Activated CD4-positive, alpha-beta T cell treated with anti-CD3 and anti-CD28 coated beads, Interleukin-2, Interleukin-6, amounts not matched to agents 100 ng/mL and 50 ng/mL, durations not matched to agents 16 hours and 8 hours (primary cell): ENCODE results near the gene GLB1L2.
"Not testable (repeated sequence)": the region's sequence is repeated elsewhere in the genome, so short reads cannot be mapped to it uniquely, and the experiment has no call there.

ENCODE experiments used
- DNase-seq: peaks from one replicate; pipeline ENCODE4 v3.0.0-alpha.2; 2020

The GLB1L2 gene, protein sequence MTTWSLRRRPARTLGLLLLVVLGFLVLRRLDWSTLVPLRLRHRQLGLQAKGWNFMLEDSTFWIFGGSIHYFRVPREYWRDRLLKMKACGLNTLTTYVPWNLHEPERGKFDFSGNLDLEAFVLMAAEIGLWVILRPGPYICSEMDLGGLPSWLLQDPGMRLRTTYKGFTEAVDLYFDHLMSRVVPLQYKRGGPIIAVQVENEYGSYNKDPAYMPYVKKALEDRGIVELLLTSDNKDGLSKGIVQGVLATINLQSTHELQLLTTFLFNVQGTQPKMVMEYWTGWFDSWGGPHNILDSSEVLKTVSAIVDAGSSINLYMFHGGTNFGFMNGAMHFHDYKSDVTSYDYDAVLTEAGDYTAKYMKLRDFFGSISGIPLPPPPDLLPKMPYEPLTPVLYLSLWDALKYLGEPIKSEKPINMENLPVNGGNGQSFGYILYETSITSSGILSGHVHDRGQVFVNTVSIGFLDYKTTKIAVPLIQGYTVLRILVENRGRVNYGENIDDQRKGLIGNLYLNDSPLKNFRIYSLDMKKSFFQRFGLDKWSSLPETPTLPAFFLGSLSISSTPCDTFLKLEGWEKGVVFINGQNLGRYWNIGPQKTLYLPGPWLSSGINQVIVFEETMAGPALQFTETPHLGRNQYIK

DNA sequence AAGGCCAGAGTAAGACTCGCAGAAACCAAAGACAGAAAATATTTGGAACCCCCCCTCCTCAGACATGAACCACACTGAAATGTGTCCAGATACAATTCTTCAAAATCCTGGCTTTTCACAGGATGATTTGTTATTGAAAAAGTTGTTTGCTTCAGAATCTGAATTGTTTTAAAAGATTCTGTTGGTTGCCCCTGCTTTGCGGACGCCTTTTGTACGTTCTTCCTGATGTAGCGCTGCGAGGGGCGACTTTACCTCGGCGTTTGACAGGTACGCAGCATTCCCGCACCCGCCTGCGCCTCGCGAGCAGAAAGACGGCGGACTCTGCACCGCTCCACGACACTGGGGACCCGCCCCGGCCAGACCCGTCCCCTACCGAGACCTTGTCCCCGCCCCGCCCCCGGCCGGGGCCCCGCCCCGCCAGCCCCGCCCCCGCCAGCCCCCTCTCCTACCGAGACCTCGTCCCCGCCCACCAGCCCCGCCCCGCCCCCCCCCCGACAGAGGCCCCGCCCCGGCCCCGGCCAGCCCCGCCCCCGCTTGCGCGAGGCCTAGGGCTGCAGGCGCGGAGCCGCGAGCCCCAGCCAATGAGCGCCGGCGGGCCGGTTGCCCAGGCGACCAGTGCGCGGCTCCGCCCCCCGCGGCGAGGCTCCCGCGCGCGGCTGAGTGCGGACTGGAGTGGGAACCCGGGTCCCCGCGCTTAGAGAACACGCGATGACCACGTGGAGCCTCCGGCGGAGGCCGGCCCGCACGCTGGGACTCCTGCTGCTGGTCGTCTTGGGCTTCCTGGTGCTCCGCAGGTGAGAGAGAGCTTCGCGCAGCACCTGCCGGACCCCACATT lies at the start of gene GLB1L2:
GLB1L2 (plus strand) TSS at position 635 of the 835 bp plus-strand sequence; CDS start at position 709, 74 bp downstream.
- peak; percentile 84 for DNase-seq

DNA sequence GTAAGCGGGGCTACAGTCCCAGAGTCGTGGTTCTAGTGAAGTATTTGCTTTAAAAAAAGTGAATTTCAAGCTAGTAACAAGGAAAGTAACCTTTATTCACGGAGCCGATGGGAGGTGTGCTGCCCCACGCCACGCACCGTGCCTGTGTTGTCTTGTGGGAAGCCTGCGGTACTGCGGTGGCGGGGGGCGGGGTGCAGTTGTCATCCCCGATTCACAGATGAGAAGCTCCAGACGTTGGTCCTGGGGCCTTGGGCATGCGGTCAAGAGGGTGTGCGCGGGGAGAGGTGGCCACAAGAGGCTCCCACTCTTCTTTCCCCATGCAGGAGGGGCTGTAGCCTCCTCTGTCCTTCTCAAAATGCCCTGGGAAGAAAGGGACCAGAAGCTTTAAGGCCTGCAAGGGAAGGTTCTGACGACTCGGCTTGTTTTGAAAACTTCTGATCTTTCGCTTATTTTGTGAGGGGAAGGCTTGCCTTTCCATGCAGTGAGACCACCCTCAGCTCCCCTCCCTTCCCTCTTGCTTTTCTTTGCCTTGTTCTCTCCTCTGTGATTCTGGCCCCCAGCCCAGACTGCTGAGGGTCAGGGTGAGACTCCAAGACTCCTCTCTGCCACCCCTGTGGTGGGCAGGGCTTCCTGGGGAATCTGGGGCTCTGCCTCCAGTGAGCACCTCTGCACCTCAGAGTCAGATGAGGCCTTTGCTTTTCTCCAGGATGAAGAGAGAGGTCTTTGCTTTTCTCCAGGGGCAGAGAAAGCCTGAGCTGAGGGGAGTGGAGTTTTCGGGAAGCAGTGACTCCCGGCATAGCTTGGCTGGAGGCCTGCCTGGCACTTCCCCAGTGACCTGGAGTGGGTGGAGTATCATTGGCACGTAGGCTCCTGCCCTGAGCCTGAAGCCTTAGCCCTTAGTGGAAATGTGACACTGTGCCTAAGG lies 49.4 kb upstream of the GLB1L2 start:
- DNase-seq: no peak

DNA sequence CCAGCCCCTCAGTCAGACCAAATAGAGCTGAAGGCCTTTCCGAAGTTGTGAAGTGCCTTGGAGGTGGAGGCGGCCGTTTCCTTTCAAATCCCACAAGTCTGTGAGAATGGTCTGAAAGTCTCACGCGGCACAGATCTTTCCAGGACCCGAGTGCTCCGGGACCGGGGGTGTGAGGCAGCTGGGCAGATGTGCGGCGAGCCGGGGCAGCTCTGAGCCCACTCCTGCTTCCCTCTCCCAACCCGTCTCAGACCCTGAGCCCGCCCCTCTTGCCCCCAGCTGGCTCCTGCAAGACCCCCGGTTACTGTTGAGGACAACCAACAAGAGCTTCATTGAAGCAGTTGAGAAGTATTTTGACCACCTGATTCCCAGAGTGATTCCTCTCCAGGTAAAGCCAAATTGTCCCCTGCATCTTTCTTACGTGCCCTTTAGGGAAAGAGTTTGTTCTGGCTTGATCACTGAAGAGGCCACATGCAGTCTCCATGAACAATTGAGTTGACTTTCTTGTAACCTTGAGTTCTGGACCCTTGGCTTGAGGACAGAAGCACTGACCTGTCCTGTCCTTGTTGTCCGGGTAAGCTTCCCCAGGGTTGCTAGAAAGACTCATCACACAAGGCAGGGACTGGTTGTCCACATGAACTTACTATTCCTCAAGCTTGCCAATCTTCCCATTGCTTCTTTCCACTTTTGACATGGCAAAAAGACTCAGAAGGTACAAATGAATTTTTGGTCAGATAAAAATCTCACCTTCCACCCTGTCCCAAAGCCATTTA lies 48.1 kb upstream of the GLB1L2 start:
- no peak for DNase-seq

DNA sequence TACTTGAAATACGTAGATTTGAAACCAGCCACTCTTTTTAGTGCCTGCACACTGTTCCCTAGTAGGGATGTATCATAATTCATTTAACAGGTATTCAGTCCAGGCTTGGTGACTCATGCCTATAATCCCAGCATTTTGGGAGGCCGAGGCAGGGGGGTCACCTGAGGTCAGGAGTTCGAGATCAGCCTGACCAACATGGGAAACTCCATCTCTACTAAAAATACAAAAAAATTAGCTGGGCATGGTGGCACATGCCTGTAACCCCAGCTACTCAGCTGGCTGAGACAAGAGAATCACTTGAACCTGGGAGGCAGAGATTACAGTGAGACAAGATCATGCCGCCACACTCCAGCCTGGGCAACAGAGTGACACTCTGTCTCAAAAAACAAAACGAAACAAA lies 47.4 kb upstream of the GLB1L2 start:
- not testable (repeated sequence) for DNase-seq

DNA sequence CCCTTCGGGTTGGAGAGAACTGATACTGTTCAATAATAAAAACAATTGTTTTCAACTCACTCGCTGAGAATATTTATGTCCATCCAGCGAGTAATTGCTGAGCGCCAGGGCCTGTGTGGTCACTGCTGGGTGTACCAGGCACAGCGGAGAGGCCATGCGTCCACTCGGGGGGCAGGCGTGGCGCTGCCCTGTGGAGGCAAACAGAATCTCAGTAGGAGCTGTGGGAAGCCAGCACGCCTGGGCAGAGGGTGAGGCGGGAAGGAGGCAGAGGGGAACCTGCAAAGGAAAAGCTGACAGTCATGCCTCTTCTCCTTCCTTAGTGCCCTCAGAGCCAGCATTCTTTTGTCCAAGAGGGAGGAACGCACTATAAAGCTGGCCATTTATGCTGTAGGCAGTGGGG lies 44.2 kb upstream of the GLB1L2 start:
- no peak for DNase-seq

DNA sequence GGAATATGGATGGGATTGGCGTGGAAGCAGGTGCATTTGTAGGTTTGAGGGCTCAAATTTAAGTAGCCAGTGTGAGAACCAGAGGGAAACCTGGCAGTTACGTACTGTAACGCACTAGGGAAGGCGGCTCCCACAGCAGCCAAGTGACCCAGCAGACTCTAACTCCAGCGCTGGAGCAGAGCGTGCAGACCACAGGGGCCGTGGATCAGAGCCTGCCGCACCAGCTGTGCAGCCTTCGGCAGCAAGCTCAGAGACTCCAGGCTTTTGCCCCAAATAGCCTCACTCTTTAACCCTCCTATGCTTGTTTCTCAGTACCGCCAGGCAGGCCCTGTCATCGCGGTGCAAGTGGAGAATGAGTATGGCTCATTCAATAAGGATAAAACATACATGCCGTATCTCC lies 43.3 kb upstream of the GLB1L2 start:
- DNase-seq: no peak

DNA sequence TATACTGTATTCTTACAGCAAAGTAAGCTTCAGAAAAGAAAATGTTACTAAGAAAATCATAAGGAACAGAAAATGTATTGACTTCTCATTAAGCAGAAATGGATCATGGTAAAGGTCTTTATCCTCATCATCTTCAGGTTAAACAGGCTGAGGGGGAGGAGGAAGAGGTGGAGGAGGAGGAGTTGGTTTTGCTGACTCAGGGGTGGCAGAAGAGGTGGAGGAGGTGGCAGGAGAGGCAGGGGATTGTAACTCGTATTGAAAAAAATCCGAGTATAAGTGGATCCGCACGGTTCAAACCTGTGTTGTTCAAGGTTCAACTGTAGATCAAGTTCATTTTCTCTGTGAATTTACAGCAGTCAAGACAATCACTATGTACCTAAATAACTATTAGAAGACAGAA lies 42.6 kb upstream of the GLB1L2 start:
- no peak for DNase-seq

DNA sequence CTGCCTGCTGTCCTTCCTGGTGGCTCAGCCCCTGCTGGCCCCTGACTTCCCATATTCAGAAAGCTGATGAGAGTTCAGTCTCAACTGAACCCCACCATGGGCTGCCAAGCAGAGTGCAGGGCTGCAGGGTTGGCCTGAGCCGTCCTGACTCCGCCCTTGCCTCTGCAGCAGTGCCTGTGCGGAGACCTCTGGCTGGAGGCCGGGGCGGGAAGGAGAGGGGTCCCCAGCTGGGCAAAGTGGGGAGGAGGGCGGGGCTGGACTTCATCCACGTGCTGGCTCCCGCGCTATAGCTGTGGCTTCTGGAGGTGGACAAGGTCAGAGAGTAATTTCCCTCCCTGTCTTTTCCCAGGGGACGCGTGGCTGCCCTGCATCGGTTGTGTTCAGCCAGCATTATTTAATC lies 42.0 kb upstream of the GLB1L2 start:
- DNase-seq: no peak

DNA sequence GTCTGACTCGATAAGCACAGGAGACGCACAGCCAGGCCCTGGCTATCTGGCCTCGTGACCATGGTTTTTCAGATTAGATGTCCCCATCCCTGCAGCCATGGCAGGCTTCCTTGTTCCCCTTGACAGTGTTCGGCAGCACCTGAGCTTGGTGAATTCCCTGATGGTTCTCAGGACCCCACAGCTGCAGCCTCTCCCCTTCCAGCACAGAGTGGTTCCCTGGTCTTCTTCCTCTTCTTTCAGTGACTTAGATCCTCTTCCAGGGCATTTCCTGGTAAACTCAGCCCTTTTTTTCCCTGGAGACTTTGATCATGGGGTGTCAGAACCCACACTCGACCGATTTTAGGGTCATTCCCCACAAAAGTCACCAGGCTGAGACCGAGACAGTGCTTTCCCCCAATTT lies 41.1 kb upstream of the GLB1L2 start:
- no peak for DNase-seq

DNA sequence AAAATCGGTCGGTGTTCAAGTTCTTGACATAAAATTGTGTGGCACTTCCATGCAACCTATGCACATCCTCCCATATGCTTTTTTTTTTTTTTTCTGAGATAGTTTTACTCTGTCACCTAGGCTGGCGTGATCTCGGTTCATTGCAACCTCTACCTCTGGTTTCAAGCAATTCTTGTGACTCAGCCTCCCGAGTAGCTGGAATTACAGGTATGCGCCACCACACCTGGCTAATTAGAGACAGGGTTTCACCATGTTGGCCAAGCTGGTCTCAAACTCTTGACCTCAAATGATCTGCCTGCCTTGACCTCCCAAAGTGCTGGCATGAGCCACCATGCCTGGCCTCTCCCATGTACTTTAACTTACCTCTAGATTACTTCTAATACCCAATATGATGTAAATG lies 40.6 kb upstream of the GLB1L2 start:
- no peak for DNase-seq

DNA sequence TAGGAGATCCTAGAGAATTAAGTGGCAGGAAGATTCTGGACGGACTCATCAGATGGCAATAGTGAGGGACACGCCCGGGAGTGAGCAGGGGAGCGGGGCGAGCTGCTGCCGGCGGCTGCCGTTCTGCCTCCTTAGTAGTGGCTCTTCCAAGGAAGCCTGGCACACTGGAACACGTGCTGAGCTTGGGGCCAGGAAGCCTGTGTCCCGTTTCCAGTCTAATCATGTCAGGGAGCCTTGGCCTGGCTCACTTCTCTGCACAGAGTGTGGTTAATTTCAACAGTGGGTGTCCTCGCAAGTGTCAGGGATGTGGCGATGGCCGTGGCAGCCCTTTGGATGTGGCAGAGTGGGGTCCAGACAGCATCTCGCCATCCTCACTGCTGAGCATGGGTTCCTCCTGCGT lies 39.1 kb upstream of the GLB1L2 start:
- DNase-seq: no peak

DNA sequence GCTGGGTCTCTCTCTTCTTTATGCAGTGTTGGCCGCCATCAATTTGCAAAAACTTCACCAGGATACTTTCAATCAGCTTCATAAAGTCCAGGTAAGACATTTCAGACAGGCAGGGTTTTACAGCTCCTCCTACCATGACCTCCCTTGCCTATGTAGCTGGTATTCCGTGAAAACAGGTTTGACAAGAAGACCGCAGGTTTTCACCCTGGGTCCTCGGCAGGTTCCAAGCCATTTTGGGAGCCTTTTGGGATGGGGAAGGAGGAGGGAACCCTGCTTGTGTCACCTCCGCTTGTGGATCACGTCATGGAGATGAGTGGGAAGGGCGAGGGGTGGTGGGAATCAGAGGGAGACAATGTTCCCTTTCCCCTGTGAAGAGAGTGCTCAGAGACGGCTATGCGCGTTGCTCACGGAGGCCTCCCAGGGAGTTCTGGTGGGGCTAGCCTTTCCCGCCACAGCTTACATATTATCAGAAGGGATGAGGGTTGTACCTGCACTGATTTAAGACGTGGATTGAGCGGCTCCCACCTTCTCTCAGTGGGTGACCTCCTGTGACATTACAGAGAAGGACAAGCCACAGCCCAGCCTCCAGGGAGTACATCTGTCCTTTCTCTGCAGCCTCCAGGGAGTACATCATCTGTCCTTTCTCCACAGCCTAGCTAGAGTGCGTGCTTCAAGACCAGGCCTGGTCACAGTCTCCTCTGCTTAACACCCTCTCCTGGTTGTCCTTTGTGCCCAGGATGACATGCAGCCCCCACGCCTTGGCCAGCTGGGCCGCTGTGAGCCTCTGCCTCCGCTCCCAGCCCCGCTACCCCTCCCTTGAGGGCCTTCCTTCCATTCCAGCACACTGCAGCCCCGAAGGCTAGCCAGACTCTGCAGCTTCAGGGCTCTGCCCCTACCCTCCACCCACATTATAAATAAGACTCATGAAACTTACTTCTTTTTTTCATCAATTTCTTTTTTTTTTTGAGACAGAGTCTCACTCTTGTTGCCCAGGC lies 38.4 kb upstream of the GLB1L2 start:
- no peak for DNase-seq

DNA sequence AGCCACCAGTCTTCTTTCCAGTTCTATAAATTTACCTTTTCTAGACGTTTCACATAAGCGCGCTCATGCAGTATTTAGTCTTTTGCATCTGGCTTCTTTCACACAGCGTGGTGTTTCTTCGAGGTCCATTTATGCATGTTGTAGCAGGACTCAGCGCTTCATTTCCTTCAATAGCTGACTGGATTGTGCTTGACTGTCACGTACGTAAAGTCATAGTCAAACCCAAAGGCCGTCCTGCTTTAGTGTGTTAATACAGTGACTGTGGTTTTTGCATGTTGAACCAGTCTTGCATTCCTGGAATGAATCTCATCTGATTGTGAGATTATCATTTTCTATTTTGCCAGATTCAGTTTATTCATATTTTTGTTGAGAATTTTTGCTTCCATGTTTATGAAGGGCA lies 37.1 kb upstream of the GLB1L2 start:
- peak; percentile 51 for DNase-seq

DNA sequence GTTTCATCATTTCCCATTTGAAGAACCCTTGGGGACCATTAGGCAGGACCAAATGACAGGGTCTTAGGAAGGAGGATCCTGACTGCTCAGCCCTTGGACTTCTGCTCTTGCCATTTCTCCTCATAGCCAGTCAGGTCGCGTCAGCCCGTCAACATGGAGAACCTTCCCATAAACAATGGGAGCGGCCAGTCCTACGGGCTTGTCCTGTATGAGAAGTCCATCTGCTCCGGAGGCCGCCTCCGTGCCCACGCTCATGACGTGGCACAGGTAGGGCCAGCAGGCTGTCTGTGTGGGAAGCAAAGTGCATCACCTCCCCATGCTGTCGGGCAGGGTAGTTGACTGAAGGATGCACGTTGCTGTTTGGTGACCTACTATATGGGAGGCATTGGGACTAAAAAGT lies 19.6 kb upstream of the GLB1L2 start:
- DNase-seq: no peak

DNA sequence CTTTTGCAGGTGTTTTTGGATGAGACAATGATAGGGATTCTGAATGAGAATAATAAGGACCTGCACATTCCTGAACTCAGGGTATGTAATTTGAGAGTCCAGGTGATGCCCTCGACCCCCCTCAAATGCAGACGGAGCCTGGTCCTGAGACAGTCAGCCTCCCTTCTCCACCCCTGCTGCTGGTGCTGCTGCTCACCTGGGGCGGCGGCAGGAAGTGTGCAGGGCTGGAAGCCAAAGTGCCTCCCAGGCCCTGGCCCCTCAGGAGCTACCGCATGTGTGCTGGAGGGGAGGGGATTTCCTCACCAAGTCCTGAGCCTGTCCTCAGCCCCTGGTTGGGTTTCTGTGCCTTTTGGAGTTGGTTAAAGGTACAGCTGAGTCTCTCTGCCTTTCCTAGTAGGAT lies 19.0 kb upstream of the GLB1L2 start:
- no peak for DNase-seq

DNA sequence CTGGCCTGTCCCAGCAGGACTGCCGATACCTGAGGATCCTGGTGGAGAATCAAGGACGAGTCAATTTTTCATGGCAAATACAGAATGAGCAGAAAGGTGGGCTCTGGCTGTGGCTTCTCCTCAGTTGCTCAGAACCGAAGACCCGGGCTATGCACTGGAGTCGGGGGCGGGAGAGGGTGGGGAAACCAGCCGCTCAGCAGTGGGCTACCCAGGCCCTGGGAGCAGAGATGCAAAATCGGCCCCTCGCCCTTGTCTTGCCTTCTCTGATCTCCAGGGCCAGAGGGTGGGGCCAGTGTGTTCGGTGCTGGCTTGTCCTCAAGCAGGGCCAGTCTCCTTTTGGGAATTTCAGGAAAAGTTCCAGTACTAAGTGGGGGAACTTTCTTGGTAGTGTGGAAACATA lies 18.4 kb upstream of the GLB1L2 start:
- no peak for DNase-seq

DNA sequence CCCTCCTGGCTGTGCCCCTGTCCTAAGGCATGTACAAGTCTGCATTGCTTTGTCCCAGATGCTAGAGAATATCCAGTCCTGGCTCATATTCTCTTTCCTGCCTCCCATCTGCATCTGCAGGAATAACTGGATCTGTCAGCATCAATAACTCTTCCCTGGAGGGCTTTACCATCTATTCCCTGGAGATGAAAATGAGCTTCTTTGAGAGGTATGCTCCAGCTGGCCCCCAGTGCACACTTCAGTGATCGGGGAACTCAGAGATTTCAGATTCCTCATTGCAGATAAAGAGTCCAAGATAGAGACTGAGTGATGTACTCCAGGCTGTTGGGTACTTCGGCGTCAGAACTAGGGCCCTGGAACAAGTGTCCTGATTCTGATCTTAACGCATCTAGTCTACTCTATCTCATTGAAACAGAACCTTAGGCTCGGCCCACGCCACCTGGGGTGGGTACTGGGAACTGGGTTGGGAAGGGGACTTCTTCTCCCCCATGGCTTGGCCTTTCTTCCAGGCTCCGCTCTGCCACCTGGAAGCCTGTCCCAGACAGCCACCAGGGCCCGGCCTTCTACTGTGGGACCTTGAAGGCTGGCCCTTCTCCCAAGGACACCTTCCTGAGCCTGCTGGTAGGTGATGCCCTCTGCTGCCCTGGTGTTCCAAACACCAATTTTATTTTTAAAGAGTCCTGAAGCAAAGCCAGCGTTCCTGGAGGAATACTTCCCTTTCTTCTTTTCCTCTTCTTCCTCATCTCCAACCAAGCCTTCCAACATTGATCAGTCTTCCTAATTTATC lies 17.8 kb upstream of the GLB1L2 start:
- DNase-seq: no peak

DNA sequence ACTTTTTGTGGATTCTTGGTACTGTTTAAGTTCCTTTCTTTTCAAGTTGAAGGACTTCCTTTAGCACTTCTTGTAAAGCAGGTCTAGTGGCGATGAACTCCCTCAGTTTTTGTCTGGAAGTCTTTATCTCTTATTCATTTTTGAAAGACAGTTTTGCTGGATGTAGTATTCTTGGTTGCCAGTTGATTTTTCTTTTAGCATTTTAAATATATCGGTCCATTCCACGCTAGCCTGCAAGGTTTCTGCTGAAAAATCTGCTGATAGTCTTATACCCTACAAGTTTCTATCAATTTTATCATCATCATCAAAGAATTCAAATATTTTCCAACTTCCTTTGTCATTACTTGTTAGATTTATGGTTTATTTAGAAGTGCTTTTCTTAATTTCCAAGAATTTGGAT lies 14.7 kb upstream of the GLB1L2 start:
- no peak for DNase-seq

DNA sequence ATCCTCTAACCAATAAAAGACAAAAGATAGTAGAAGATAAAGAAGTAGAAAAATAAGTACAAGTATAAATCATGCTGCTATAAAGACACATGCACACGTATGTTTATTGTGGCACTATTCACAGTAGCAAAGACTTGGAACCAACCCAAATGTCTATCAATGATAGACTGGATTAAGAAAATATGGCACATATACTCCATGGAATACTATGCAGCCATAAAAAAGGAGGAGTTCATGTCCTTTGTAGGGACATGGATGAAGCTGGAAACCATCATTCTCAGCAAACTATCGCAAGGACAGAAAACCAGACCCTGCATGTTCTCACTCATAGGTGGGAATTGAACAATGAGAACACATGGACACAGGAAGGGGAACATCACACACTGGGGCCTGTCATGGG lies 10.4 kb upstream of the GLB1L2 start:
- DNase-seq: not testable (repeated sequence)

DNA sequence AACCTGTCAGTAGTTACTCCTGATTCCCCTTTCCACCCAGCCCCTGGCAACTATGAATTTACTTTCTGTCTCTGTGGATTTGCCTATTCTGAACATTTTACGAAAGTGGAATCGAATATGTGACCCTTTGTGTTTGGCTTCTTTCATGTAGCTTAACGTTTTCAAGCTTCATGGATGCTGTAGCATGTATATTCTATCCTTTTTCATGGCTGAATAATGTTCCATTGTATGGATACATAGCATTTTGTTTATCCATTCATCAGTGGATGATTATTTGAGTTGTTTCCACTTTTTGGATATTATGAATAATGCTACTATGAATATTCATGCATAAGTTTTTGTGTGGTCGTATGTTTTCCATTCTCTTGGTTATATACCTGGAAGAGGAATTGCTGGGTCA lies 9.2 kb upstream of the GLB1L2 start:
- no peak for DNase-seq
